IPS-18a (cell line): ENCODE measurements around the gene EIF3A.
A peak's percentile ranks its signal among the peaks of the same experiment; 100 is the strongest.
"Not testable (repeated sequence)": the region's sequence is repeated elsewhere in the genome, so short reads cannot be mapped to it uniquely, and the experiment has no call there.

Experiments
- H3K27ac ChIP-seq: one replicate; pipeline ENCODE4 v1.5.1; 2013; ENCODE audit warnings: low read length
- H3K27me3 ChIP-seq: one replicate; pipeline ENCODE4 v1.6.1; 2013; ENCODE audit warnings: mild to moderate bottlenecking, low read length; ENCODE audit not compliant: control insufficient read depth, insufficient read depth
- H3K36me3 ChIP-seq: one replicate; pipeline ENCODE4 v1.6.1; 2013; ENCODE audit warnings: low read depth, low read length; ENCODE audit not compliant: control insufficient read depth
- H3K4me1 ChIP-seq: one replicate; pipeline ENCODE4 v1.6.1; 2013; ENCODE audit warnings: low read depth, low read length; ENCODE audit not compliant: control insufficient read depth
- H3K4me3 ChIP-seq: one replicate; pipeline ENCODE4 v1.5.1; 2013; ENCODE audit warnings: low read length
- H3K9ac ChIP-seq: one replicate; pipeline ENCODE4 v1.6.1; 2013; ENCODE audit warnings: mild to moderate bottlenecking, low read length, moderate library complexity
- H3K9me3 ChIP-seq: one replicate; pipeline ENCODE4 v1.6.1; 2013; ENCODE audit warnings: low read depth, low read length; ENCODE audit not compliant: control insufficient read depth

EIF3A gene

GRCh38 chr10:119096641-119097415 is 16.2 kb upstream of the EIF3A start:
- H3K36me3 ChIP-seq, H3K9ac ChIP-seq, H3K4me1 ChIP-seq, H3K27me3 ChIP-seq, H3K9me3 ChIP-seq, H3K27ac ChIP-seq, H3K4me3 ChIP-seq: not testable (repeated sequence)

DNA sequence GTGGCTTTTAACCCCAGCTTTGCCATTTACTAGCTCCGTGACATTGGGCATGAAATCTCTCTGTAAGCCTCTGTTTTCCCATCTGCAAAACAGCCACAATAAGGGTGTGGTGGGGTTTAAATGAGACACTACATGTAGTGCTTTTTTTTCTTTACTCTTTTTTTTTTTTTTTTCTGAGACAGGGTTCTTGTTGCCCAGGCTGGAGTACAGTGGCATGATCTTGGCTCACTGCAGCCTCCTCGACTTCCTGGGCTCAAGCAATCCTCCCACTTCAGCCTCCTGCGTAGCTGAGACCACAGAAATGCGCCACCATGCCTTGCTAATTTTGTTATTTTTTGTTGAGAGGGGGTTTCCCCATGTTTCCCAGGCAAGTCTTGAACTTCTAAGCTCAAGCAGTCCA is 15.0 kb upstream of the EIF3A start:
- Histone ChIP-seq H3K27me3 (no peaks in the 10 kb centered on the region), H3K27ac (no peak overlapping the region), H3K9me3 (no peaks in the 10 kb centered on the region), H3K36me3 (no peaks in the 10 kb centered on the region), H3K9ac (no peak overlapping the region), H3K4me1 (no peaks in the 10 kb centered on the region), H3K4me3 (no peak overlapping the region)

- Histone ChIP-seq H3K27me3 (no peaks in the 10 kb centered on the region), H3K4me3 (no peak overlapping the region), H3K36me3 (no peaks in the 10 kb centered on the region), H3K9me3 (no peaks in the 10 kb centered on the region), H3K9ac (no peak overlapping the region), H3K4me1 (no peaks in the 10 kb centered on the region), H3K27ac (no peak overlapping the region)
These were observed 10.4 kb upstream of the EIF3A start for GRCh38 chr10:119090968-119091367.

DNA sequence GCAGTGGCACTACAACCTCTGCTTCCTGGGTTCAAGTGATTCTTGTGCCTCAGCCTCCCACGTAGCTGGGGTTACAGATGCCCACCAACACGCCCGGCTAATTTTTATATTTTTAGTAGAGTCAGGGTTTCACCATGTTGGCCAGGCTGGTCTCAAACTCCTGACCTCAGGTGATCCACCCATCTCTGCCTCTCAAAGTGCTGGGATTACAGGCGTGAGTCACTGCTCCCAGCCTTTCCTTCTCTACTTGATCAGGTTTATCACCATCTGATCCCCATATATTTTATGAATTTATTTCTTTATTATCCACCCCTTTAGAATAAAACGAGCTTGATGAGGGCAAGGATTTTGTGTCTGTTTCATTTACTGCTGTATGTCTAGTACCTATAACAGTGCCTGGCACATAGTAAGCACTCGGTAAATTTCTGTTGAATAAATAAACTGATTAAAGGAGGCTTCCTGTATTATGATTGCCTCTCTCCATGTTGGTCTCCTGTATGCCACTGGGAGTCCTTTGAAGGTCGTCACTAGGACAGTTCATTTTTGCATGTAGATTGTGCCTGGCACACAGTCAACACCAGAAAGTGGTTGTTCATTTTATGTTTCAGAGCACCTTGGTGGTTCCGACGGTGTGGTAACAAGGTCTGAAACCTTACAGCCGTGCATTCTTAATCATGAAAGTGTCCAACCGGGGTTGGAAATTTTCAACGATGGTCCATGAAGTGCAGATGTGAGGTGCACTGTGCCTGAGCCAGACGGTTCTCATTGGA is 9.6 kb upstream of the EIF3A start:
- Histone ChIP-seq H3K4me1 (no peaks in the 10 kb centered on the region), H3K9me3 (no peaks in the 10 kb centered on the region), H3K36me3 (no peaks in the 10 kb centered on the region), H3K4me3 (no peak overlapping the region), H3K9ac (no peak overlapping the region), H3K27ac (no peak overlapping the region), H3K27me3 (no peaks in the 10 kb centered on the region)

GRCh38 chr10:119087271-119087882 is 6.8 kb upstream of the EIF3A start:
- H3K4me3 ChIP-seq, result no peak overlapping the region
- no peak overlapping the region for H3K9ac ChIP-seq
- H3K27me3 ChIP-seq, result no peaks in the 10 kb centered on the region
- H3K9me3 ChIP-seq, result no peaks in the 10 kb centered on the region
- no peaks in the 10 kb centered on the region for H3K4me1 ChIP-seq
- no peaks in the 10 kb centered on the region for H3K36me3 ChIP-seq
- H3K27ac ChIP-seq, result no peak overlapping the region

DNA sequence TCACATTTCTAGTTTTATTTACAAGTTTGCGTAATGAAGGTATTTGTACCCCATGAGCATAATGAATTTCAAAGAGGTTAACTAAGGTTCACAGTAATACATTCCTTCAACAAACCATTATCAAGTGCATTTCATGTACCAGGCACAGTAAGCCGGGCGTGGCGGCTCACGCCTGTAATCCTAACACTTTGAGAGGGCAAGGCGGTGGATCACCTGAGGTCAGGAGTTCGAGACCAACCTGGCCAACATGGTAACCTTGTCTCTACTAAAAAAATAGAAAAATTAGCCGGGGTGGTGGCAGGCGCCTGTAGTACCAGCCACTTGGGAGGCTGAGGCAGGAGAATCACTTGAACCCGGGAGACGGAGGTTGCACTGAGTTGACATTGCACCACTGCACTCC is 4.3 kb upstream of the EIF3A start:
- Histone ChIP-seq H3K9me3 (no peaks in the 10 kb centered on the region), H3K36me3 (no peaks in the 10 kb centered on the region), H3K27ac (no peak overlapping the region), H3K4me3 (no peak overlapping the region), H3K27me3 (no peaks in the 10 kb centered on the region), H3K9ac (no peak overlapping the region), H3K4me1 (no peaks in the 10 kb centered on the region)

DNA sequence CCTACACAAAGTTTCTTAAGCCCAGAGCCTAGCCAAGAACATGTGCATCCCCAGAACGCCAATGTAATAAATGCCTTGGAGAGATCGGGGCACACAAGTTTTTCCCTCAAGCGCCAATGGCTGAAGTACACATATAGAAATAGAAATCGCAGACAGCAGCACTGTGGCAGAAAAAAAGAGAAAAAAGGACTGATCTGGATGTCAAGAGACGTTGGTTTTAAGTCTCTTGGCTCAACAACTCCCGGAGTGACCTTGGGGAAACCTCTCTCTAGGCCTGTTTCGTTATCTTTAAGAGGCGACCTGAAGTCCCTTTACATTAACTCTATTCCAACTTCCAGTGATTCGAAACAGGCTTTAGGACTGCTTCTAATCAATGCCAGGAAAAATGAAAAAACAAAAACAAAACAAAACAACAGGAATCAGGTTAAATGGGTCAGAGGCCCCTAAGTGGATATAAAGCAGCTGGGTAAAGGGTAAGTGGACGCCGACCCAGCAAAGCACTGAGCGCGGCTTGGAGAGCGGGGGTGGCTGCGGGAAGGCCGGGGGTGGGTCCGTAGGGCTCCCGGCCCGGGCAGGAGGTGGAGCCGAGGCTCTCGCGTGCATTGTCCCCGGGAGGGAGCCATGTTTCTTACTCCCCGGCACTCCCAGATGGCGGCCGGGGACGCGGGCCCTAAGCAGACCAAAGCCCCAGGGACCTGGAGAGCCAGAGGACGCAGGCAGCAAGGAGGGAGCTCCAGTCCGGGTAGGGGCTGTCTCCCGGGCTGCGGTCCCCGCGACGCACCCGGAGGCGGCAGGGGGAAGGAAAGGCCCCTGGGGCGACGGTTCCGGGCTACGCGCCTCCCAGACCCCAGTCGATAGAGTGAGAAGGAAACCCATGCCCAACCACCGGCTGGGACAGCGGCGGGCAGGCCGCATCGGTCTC is 757 bp downstream of the EIF3A start:
- H3K27me3 ChIP-seq, result no peaks in the 10 kb centered on the region
- peaks cover 10% of the 10 kb centered on the region for H3K4me1 ChIP-seq
- peak overlapping the region; percentile 81 for H3K4me3 ChIP-seq
- no peaks in the 10 kb centered on the region for H3K9me3 ChIP-seq
- peak overlapping the region; percentile 88 for H3K27ac ChIP-seq
- H3K9ac ChIP-seq, result peak overlapping the region; percentile 100
- H3K36me3 ChIP-seq, result peaks cover 10% of the 10 kb centered on the region

GRCh38 chr10:119078422-119079179 is 2.0 kb downstream of the EIF3A start:
- no peaks in the 10 kb centered on the region for H3K27me3 ChIP-seq
- peak overlapping the region; percentile 100 for H3K9ac ChIP-seq
- peak overlapping the region; percentile 81 for H3K4me3 ChIP-seq
- no peaks in the 10 kb centered on the region for H3K9me3 ChIP-seq
- H3K27ac ChIP-seq, result no peak overlapping the region
- H3K36me3 ChIP-seq, result peaks cover 14% of the 10 kb centered on the region
- H3K4me1 ChIP-seq, result peaks cover 10% of the 10 kb centered on the region

DNA sequence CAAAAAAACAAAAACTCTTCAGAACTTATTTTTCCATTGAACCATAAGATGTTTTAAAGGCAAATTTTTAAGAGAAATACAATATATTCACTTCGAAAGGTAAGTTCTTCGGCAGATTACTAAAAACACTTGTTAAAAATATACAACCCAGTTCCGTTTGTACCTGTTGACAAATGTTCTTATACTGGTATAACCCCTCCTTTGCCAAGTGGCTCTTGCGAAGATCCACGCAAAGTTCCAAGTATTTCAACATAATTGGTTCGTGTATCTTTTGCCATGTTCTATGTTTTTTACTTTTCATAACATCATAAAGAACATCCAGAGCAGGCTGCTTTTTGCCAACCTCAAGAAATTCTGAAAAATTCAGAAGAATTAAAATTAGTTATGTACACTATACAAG is 7.0 kb downstream of the EIF3A start:
- peaks cover 59% of the 10 kb centered on the region for H3K36me3 ChIP-seq
- peaks cover 8% of the 10 kb centered on the region for H3K4me1 ChIP-seq
- H3K9me3 ChIP-seq, result no peaks in the 10 kb centered on the region
- H3K9ac ChIP-seq, result no peak overlapping the region
- no peak overlapping the region for H3K4me3 ChIP-seq
- H3K27ac ChIP-seq, result no peak overlapping the region
- no peaks in the 10 kb centered on the region for H3K27me3 ChIP-seq

DNA sequence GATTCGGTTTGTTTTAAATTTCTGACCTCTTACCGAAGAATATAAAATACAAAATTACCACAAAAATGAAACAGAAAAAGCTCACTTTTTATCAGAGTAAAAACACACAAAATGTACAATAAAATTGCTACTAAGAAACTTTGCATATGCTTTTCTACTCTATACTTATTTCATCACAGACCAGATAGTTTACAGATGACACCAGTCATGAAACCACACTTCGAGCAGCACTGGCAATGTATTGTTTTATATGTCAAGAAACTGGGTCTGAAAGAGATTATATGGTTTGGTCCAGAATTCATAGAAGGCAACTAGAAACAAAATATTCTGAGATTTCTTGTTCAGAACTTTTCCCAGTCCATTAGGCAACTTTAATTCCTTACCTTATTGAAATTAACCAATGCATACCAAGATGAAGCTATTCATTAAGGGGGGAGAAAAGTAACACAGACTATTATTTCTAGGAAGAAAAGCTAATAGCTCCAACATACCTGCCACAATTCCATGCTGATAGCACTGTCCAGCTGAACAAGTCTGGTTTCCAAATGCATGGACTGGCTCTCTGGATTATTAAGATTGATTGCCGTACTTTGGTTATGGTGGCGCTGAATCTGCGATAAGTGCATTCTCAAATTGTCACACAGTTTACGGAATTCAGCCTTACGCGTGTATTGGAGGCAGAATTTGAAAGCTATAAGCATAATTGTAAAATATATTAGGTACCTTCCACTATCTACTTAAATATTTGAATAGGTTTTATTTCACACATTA is 10.0 kb downstream of the EIF3A start:
- no peaks in the 10 kb centered on the region for H3K9me3 ChIP-seq
- H3K27me3 ChIP-seq, result no peaks in the 10 kb centered on the region
- H3K27ac ChIP-seq, result no peak overlapping the region
- no peaks in the 10 kb centered on the region for H3K4me1 ChIP-seq
- H3K9ac ChIP-seq, result no peak overlapping the region
- H3K36me3 ChIP-seq, result peaks cover 77% of the 10 kb centered on the region
- H3K4me3 ChIP-seq, result no peak overlapping the region
